ENCODE data around the gene PRRT4.

- no peak for TF ChIP-seq CTCF (IDR thresholded peaks at IDR 0.05)
- TF ChIP-seq POLR2A (IDR thresholded peaks at IDR 0.05), result no peak
Measured at GRCh38 chr7:128393526-128394330, 32.2 kb upstream of the PRRT4 start.

All from testis (tissue), 2 donors.